SK-N-SH (cell line): ENCODE measurements around the gene ELAVL2. TPM values are rescaled to one million over a fixed set of nuclear protein-coding genes. Genes with fewer than 3 reads are reported as not detected.

Source experiments
- CTCF ChIA-PET: fragments of 300-600, 350-600 bp; formaldehyde crosslinking; extraction: SDS; loops from one replicate; lab custom pipeline; 2021; lab: Yijun Ruan, JAX
- POLR2A ChIA-PET: fragments of 350-600 bp; sonication (Branson Sonifier 250); formaldehyde crosslinking; extraction: SDS; loops from one replicate; lab custom pipeline; 2020; ENCODE audit warnings: antibody characterized with exemption, inconsistent platforms; lab: Yijun Ruan, JAX
- DNase-seq: peaks from one replicate; pipeline ENCODE4 v3.0.0; 2012
- H2AFZ ChIP-seq: fragments of 200-600 bp; sonication (generic); 2 replicates; pipeline ENCODE4 v1.8.1; 2016; ENCODE audit warnings: antibody characterized with exemption, mild to moderate bottlenecking, low read depth
- H3F3A ChIP-seq: fragments of 200-600 bp; sonication (generic); replicated peaks from 2 replicates; pipeline ENCODE3; 2016; ENCODE audit warnings: antibody characterized with exemption, mild to moderate bottlenecking; ENCODE audit not compliant: insufficient read depth
- H3K27ac ChIP-seq, 2 experiments: fragments of 200-500 bp in 1 of 2; fragments of 200-600 bp in 1 of 2; sonication (Bioruptor generic) in 1 of 2; sonication (generic), shearing (Covaris generic) in 1 of 2; 2 replicates each; pipeline versions ENCODE4 v1.5.1 to v1.6.1; 2014 to 2016; ENCODE audit warnings: low read depth in 2 of 2, inconsistent platforms in 1 of 2, low read length in 1 of 2, mild to moderate bottlenecking in 1 of 2, mixed read lengths in 1 of 2
- H3K27me3 ChIP-seq: fragments of 200-600 bp; sonication (generic), shearing (Covaris generic); 2 replicates; pipeline ENCODE4 v1.6.1; 2016; ENCODE audit warnings: mixed run types; ENCODE audit not compliant: insufficient read depth
- H3K36me3 ChIP-seq, 2 experiments: fragments of 200-500 bp in 1 of 2; fragments of 200-600 bp in 1 of 2; sonication (Bioruptor generic) in 1 of 2; sonication (generic) in 1 of 2; replicated peaks in 1 of 2; 2 replicates each; pipeline versions ENCODE3 to v1.5.1; 2014 to 2016; ENCODE audit warnings: low read length in 1 of 2, mild to moderate bottlenecking in 1 of 2; ENCODE audit not compliant: insufficient read depth in 2 of 2, control insufficient read depth in 1 of 2
- H3K4me1 ChIP-seq, 2 experiments: fragments of 200-500 bp in 1 of 2; fragments of 200-600 bp in 1 of 2; sonication (Bioruptor generic) in 1 of 2; sonication (generic), shearing (Covaris generic) in 1 of 2; 2 replicates each; pipeline versions ENCODE4 v1.5.1 to v1.6.1; 2014 to 2016; ENCODE audit warnings: low read depth in 1 of 2, low read length in 1 of 2, mixed run types in 1 of 2; ENCODE audit not compliant: insufficient read depth in 2 of 2, control insufficient read depth in 1 of 2
- H3K4me2 ChIP-seq: fragments of 200-600 bp; sonication (generic), shearing (Covaris generic); 2 replicates; pipeline ENCODE4 v1.6.1; 2017; ENCODE audit warnings: mixed run types
- H3K4me3 ChIP-seq, 2 experiments: fragments of 200-500 bp in 1 of 2; fragments of 200-600 bp in 1 of 2; sonication (Bioruptor generic) in 1 of 2; sonication (generic), shearing (Covaris generic) in 1 of 2; 2 replicates each; pipeline versions ENCODE4 v1.5.1 to v1.8.1; 2014 to 2016; ENCODE audit warnings: low read depth in 2 of 2, inconsistent platforms in 1 of 2, low read length in 1 of 2, mild to moderate bottlenecking in 1 of 2, mixed read lengths in 1 of 2, moderate library complexity in 1 of 2
- H3K79me2 ChIP-seq: fragments of 200-600 bp; sonication (generic); 2 replicates; pipeline ENCODE4 v1.8.1; 2017; ENCODE audit warnings: mild to moderate bottlenecking; ENCODE audit not compliant: insufficient read depth
- H3K9ac ChIP-seq: fragments of 200-600 bp; sonication (generic); 2 replicates; pipeline ENCODE4 v1.6.1; 2017; ENCODE audit warnings: mixed run types
- H3K9me2 ChIP-seq: fragments of 200-600 bp; sonication (generic); 2 replicates; pipeline ENCODE4 v1.6.1; 2017; ENCODE audit warnings: mixed run types
- H3K9me3 ChIP-seq: fragments of 200-600 bp; sonication (generic); 2 replicates; pipeline ENCODE4 v1.6.1; 2017; ENCODE audit warnings: mixed run types, mild to moderate bottlenecking, moderate library complexity
- H4K20me1 ChIP-seq: fragments of 200-600 bp; sonication (generic); 2 replicates; pipeline ENCODE4 v1.6.1; 2017; ENCODE audit warnings: mild to moderate bottlenecking, mixed run types; ENCODE audit not compliant: insufficient read depth
- CHD2 ChIP-seq: fragments of 150-350 bp; IDR thresholded peaks from 2 replicates; pipeline ENCODE4 v1.6.1; 2018; ENCODE audit warnings: low read length; ENCODE audit not compliant: partially characterized antibody
- ELF1 ChIP-seq: IDR thresholded peaks from 2 replicates; pipeline ENCODE4 v1.4.0; 2012
- EP300 ChIP-seq, 2 experiments: IDR thresholded peaks; 2 replicates each; pipeline versions ENCODE4 v1.4.0 to v1.6.1; 2012; ENCODE audit warnings: borderline replicate concordance in 1 of 2, low read depth in 1 of 2, low read length in 1 of 2
- EZH2phosphoT487 ChIP-seq: fragments of 200-600 bp; sonication (generic); IDR thresholded peaks from 2 replicates; pipeline ENCODE4 v1.6.1; 2017; ENCODE audit warnings: low read depth, mixed run types, mild to moderate bottlenecking, antibody characterized with exemption, moderate library complexity, borderline replicate concordance
- FOSL2 ChIP-seq: IDR thresholded peaks from 2 replicates; pipeline ENCODE4 v1.4.0; 2012; ENCODE audit warnings: low read depth, mild to moderate bottlenecking, moderate library complexity, borderline replicate concordance
- FOXJ3 ChIP-seq: sonication (generic); formaldehyde crosslinking; IDR thresholded peaks from 2 replicates; pipeline ENCODE4 v1.5.1; 2020; ENCODE audit warnings: mild to moderate bottlenecking, missing genetic modification reagents
- GATA2 ChIP-seq: sonication (generic); formaldehyde crosslinking; IDR thresholded peaks from 2 replicates; pipeline ENCODE4 v1.5.0; 2020; ENCODE audit warnings: mild to moderate bottlenecking, missing genetic modification reagents
- NFIC ChIP-seq: IDR thresholded peaks from 2 replicates; pipeline ENCODE4 v1.4.0; 2012; ENCODE audit warnings: borderline replicate concordance
- POLR2AphosphoS5 ChIP-seq: IDR thresholded peaks from 2 replicates; pipeline ENCODE4 v1.6.1; 2012; ENCODE audit warnings: low read depth, low read length
- RAD21 ChIP-seq: IDR thresholded peaks from 2 replicates; pipeline ENCODE4 v1.6.1; 2012; ENCODE audit warnings: mild to moderate bottlenecking, low read length
- RCOR1 ChIP-seq: fragments of 150-350 bp; IDR thresholded peaks from 2 replicates; pipeline ENCODE4 v1.6.1; 2017; ENCODE audit warnings: antibody characterized with exemption, low read length
- RXRA ChIP-seq: IDR thresholded peaks from 2 replicates; pipeline ENCODE4 v1.4.0; 2012; ENCODE audit warnings: low read depth, mild to moderate bottlenecking, borderline replicate concordance
- SIN3A ChIP-seq: IDR thresholded peaks from 2 replicates; pipeline ENCODE4 v1.6.1; 2012; ENCODE audit warnings: low read depth, mild to moderate bottlenecking, low read length, moderate library complexity, borderline replicate concordance
- TAF1 ChIP-seq: IDR thresholded peaks from 2 replicates; pipeline ENCODE4 v1.6.1; 2012; ENCODE audit warnings: low read depth, mild to moderate bottlenecking, low read length, moderate library complexity, borderline replicate concordance
- WGBS: methylation state at CpG from one replicate; pipeline ENCODE4 v1.1.6; 2017; ENCODE audit warnings: low lambda C conversion rate; 5-methylcytosine and 5-hydroxymethylcytosine counted together
- polyA plus RNA-seq, 3 experiments: library from polyadenylated mRNA; depleted of rRNA; stranded (reverse); fragments of >200 nt; gene quantifications; 2 replicates each; pipeline ENCODE4 v1.2.3, GENCODE V29; 2012
- TF ChIP-seq, protein P1 (sequence below): IDR thresholded peaks from 2 replicates; pipeline ENCODE4; 2012
- TF ChIP-seq, protein P2 (sequence below): IDR thresholded peaks from 2 replicates; pipeline ENCODE4 v1.4.0; 2012; ENCODE audit warnings: low read depth, borderline replicate concordance
- TF ChIP-seq, protein P3 (sequence below): IDR thresholded peaks from 2 replicates; pipeline ENCODE4 v1.4.0; 2012; ENCODE audit warnings: low read depth, borderline replicate concordance
- TF ChIP-seq, protein P4 (sequence below): IDR thresholded peaks from 2 replicates; pipeline ENCODE4 v1.4.0; 2012; ENCODE audit warnings: low read depth

Gene ELAVL2
- polyA plus RNA-seq, 1 of the 3 experiments (the other 2 are of a cell fraction) = 0.15 TPM

DNA sequence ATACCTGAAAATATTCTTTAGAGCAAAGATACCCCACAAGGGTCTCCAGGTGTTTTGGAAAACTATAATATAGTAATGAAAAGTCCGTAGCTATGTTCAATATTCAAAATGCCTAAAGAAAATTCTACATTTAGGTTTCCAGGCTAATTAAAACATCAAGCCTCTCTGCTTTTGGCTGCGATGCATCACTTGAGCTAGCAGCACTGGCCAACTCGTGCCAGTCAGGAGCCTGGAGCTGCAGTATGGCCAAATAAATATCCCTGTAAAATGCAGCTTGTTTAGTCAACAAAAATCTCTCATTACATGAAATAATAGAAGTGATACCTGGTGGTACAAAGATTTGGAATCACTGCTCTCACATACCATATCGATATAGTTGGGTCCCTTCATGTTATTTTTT is 181.1 kb downstream of the ELAVL2 start:
- Histone ChIP-seq H3K27ac (no peak overlapping the region), H4K20me1 (no peaks in the 10 kb centered on the region), H3K9ac (no peak overlapping the region), H3K27me3 (no peaks in the 10 kb centered on the region), H3K9me3 (no peaks in the 10 kb centered on the region)
- POLR2A ChIA-PET = no interaction called here
- WGBS = 35% methylated on average over 4 of the region's 4 CpGs
- TF ChIP-seq, protein P1, sequence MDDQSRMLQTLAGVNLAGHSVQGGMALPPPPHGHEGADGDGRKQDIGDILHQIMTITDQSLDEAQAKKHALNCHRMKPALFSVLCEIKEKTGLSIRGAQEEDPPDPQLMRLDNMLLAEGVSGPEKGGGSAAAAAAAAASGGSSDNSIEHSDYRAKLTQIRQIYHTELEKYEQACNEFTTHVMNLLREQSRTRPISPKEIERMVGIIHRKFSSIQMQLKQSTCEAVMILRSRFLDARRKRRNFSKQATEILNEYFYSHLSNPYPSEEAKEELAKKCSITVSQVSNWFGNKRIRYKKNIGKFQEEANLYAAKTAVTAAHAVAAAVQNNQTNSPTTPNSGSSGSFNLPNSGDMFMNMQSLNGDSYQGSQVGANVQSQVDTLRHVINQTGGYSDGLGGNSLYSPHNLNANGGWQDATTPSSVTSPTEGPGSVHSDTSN = no peak
- TF ChIP-seq EZH2phosphoT487 = no peak
- TF ChIP-seq POLR2AphosphoS5 = no peak
- TF ChIP-seq, protein P2, sequence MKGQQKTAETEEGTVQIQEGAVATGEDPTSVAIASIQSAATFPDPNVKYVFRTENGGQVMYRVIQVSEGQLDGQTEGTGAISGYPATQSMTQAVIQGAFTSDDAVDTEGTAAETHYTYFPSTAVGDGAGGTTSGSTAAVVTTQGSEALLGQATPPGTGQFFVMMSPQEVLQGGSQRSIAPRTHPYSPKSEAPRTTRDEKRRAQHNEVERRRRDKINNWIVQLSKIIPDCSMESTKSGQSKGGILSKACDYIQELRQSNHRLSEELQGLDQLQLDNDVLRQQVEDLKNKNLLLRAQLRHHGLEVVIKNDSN = no peak
- no peak for TF ChIP-seq GATA2 (CRISPR knock-in tag)
- no peak for TF ChIP-seq RXRA
- no peak for TF ChIP-seq SIN3A
- TF ChIP-seq EP300 (IDR thresholded peaks at IDR 0.05; ENCODE audit: borderline replicate concordance in 1 of 2, low read depth in 1 of 2, low read length in 1 of 2) = no peak
- no peak for TF ChIP-seq ELF1
- no peak for TF ChIP-seq TAF1
- no peak for TF ChIP-seq RCOR1
- no peak for TF ChIP-seq FOXJ3
- TF ChIP-seq NFIC = no peak
- TF ChIP-seq, protein P3, sequence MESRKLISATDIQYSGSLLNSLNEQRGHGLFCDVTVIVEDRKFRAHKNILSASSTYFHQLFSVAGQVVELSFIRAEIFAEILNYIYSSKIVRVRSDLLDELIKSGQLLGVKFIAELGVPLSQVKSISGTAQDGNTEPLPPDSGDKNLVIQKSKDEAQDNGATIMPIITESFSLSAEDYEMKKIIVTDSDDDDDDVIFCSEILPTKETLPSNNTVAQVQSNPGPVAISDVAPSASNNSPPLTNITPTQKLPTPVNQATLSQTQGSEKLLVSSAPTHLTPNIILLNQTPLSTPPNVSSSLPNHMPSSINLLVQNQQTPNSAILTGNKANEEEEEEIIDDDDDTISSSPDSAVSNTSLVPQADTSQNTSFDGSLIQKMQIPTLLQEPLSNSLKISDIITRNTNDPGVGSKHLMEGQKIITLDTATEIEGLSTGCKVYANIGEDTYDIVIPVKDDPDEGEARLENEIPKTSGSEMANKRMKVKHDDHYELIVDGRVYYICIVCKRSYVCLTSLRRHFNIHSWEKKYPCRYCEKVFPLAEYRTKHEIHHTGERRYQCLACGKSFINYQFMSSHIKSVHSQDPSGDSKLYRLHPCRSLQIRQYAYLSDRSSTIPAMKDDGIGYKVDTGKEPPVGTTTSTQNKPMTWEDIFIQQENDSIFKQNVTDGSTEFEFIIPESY = no peak
- TF ChIP-seq RAD21 = no peak
- TF ChIP-seq, all 33 proteins: peak for 0
- Histone ChIP-seq H3K36me3 (no peaks in the 10 kb centered on the region), H2AFZ (no peak overlapping the region), H3K4me1 (no peaks in the 10 kb centered on the region), H3K79me2 (no peaks in the 10 kb centered on the region), H3F3A (no peaks in the 10 kb centered on the region), H3K4me2 (no peak overlapping the region), H3K9me2 (no peaks in the 10 kb centered on the region), H3K4me3 (no peak overlapping the region)
- CTCF ChIA-PET = interaction anchor here (1.2 kb wide), 1 partner anchor 11 kb away, joined by 4 read pairs; no protein-coding TSS in a partner anchor
- DNase-seq = no peak

DNA sequence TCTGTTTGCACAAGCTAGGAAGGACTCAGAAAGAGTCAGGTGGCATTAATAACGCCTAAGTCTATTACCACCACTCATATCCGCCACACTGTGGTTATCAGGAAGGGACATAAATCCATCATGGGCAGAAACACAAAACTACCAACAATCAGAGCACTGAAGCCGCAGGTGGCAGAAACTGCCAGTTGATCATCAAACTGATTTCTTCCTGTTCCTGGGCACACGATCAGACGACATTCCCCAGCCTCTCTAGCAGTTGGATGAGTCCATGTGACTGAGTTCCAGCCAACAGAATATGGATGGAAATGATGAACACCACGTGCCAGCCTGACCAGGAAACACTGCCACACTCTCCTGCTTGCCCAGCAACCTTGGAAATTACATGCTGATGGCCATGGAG is 181.7 kb downstream of the ELAVL2 start:
- H3K27me3 ChIP-seq = no peaks in the 10 kb centered on the region
- no peak overlapping the region for H3K4me2 ChIP-seq
- H3K27ac ChIP-seq = no peak overlapping the region
- WGBS = 35% methylated on average over 6 of the region's 6 CpGs
- no peaks in the 10 kb centered on the region for H3K36me3 ChIP-seq
- H2AFZ ChIP-seq = no peak overlapping the region
- DNase-seq = no peak
- H3K4me1 ChIP-seq = no peaks in the 10 kb centered on the region
- H3K9me3 ChIP-seq = no peaks in the 10 kb centered on the region
- no peaks in the 10 kb centered on the region for H3K79me2 ChIP-seq
- H3K9me2 ChIP-seq = no peaks in the 10 kb centered on the region
- CTCF ChIA-PET = interaction anchor here (1.2 kb wide), 1 partner anchor 11 kb away, joined by 4 read pairs; no protein-coding TSS in a partner anchor
- no peaks in the 10 kb centered on the region for H4K20me1 ChIP-seq
- H3K9ac ChIP-seq = no peak overlapping the region
- TF ChIP-seq, protein P4, sequence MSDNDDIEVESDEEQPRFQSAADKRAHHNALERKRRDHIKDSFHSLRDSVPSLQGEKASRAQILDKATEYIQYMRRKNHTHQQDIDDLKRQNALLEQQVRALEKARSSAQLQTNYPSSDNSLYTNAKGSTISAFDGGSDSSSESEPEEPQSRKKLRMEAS = no peak
- TF ChIP-seq FOSL2 (no peak), CHD2 (no peak), ELF1 (no peak)
- H3K4me3 ChIP-seq = no peak overlapping the region
- no peaks in the 10 kb centered on the region for H3F3A ChIP-seq
- POLR2A ChIA-PET = no interaction called here
